Endothelial cell of umbilical vein (primary cell): ENCODE measurements around the gene GPR87. TPM values are rescaled to one million over a fixed set of nuclear protein-coding genes. Genes with fewer than 3 reads are reported as not detected.

Experiments used
- BruUV-seq: library from RNA; stranded (reverse); fragments of 400-500 nt; replicated peaks from 2 replicates; lab custom pipeline; 2021; lab: Mats Ljungman, UMichigan
- CTCF ChIA-PET: fragments of 300-600, 350-600 bp; sonication (Branson Sonifier 250); formaldehyde crosslinking; loops from one replicate; lab custom pipeline; 2021; ENCODE audit warnings: antibody characterized with exemption, inconsistent platforms; lab: Charles Lee
- POLR2A ChIA-PET: fragments of 300-600, 350-600 bp; sonication (Branson Sonifier 250); formaldehyde crosslinking; loops from one replicate; lab custom pipeline; 2021; ENCODE audit warnings: antibody characterized with exemption, inconsistent platforms; lab: Charles Lee
- DNase-seq: peaks from one replicate; pipeline ENCODE4 v3.0.0-alpha.2; 2011; ENCODE audit warnings: low read depth, low spot score
- FAIRE-seq: peaks from 2 replicates; lab custom pipeline; 2011; peaks lifted over from hg19 to GRCh38; lab: Jason Lieb, UNC
- H2AFZ ChIP-seq: 2 replicates; pipeline ENCODE4 v1.6.0; 2012; ENCODE audit warnings: low read depth, low read length, control low read depth, inconsistent platforms
- H3K27ac ChIP-seq: 2 replicates; pipeline ENCODE4 v1.5.1; 2011; ENCODE audit warnings: low read depth, mild to moderate bottlenecking, control low read depth, low read length, moderate library complexity; ENCODE audit not compliant: insufficient read depth
- H3K27me3 ChIP-seq, 2 experiments: 2 replicates each; pipeline versions ENCODE4 v1.6.0 to v1.6.1; 2011; ENCODE audit warnings: low read length in 2 of 2, mixed read lengths in 1 of 2; ENCODE audit not compliant: control insufficient read depth in 2 of 2, insufficient read depth in 2 of 2
- H3K36me3 ChIP-seq, 2 experiments: 2 replicates in 1 of 2; 3 replicates in 1 of 2; pipeline ENCODE4 v1.5.1; 2011; ENCODE audit warnings: low read length in 2 of 2, mild to moderate bottlenecking in 1 of 2, moderate library complexity in 1 of 2; ENCODE audit not compliant: control insufficient read depth in 2 of 2, insufficient read depth in 2 of 2; ENCODE audit errors: extremely low read depth in 1 of 2
- H3K4me1 ChIP-seq: 3 replicates; pipeline ENCODE4 v1.5.1; 2011; ENCODE audit warnings: mild to moderate bottlenecking, low read length; ENCODE audit not compliant: control insufficient read depth, insufficient read depth; ENCODE audit errors: extremely low read depth
- H3K4me2 ChIP-seq: 2 replicates; pipeline ENCODE4 v1.6.1; 2011; ENCODE audit warnings: low read length, control low read depth, mixed read lengths; ENCODE audit not compliant: insufficient read depth
- H3K4me3 ChIP-seq, 3 experiments: fragments of 200-600 bp in 1 of 3; sonication (generic), shearing (Covaris generic) in 1 of 3; replicated peaks in 1 of 3; 2 replicates each; pipeline ENCODE4 v1.5.1; 2011 to 2016; ENCODE audit warnings: control low read depth in 3 of 3, low read length in 3 of 3, mild to moderate bottlenecking in 2 of 3, inconsistent platforms in 1 of 3, low read depth in 1 of 3, moderate library complexity in 1 of 3; ENCODE audit not compliant: insufficient read depth in 1 of 3
- H3K79me2 ChIP-seq: 2 replicates; pipeline ENCODE4 v1.6.0; 2012; ENCODE audit warnings: low read length, inconsistent platforms; ENCODE audit not compliant: control insufficient read depth, insufficient read depth
- H3K9ac ChIP-seq: replicated peaks from 2 replicates; pipeline ENCODE3; 2011; ENCODE audit warnings: low read length, control low read depth; ENCODE audit not compliant: insufficient read depth; ENCODE audit errors: extremely low read depth
- H3K9me1 ChIP-seq: replicated peaks from 3 replicates; pipeline ENCODE4 v1.6.0; 2011; ENCODE audit warnings: mild to moderate bottlenecking, low read length; ENCODE audit not compliant: control insufficient read depth, insufficient read depth; ENCODE audit errors: extremely low read depth
- H3K9me3 ChIP-seq: replicated peaks from 2 replicates; pipeline ENCODE4 v1.5.1; 2012; ENCODE audit warnings: low read length, inconsistent platforms; ENCODE audit not compliant: control insufficient read depth, insufficient read depth
- H4K20me1 ChIP-seq: replicated peaks from 2 replicates; pipeline ENCODE3; 2011; ENCODE audit warnings: mild to moderate bottlenecking, low read length; ENCODE audit not compliant: control insufficient read depth, insufficient read depth; ENCODE audit errors: extremely low read depth
- CTCF ChIP-seq, 2 donors: IDR thresholded peaks; 1 replicate in 1 of 2; 2 replicates in 1 of 2; pipeline ENCODE4 v1.5.1; 2011; ENCODE audit warnings: low read length in 2 of 2, mild to moderate bottlenecking in 2 of 2, moderate library complexity in 2 of 2, control low read depth in 1 of 2, inconsistent platforms in 1 of 2, low read depth in 1 of 2; ENCODE audit not compliant: insufficient read depth in 1 of 2; ENCODE audit errors: extremely low read depth in 1 of 2
- EZH2 ChIP-seq: IDR thresholded peaks from 2 replicates; pipeline ENCODE4 v1.6.1; 2012; ENCODE audit warnings: borderline replicate concordance, low read depth, mild to moderate bottlenecking, moderate library complexity, low read length, inconsistent platforms; ENCODE audit not compliant: severe bottlenecking
- FOS ChIP-seq: IDR thresholded peaks from 2 replicates; pipeline ENCODE4 v1.6.1; 2011; ENCODE audit warnings: mild to moderate bottlenecking, low read length, moderate library complexity, borderline replicate concordance; ENCODE audit not compliant: insufficient read depth
- GATA2 ChIP-seq: IDR thresholded peaks from 2 replicates; pipeline ENCODE4 v1.7.0; 2011; ENCODE audit warnings: low read depth, mild to moderate bottlenecking, moderate library complexity, mixed read lengths, low read length; ENCODE audit not compliant: insufficient read length, insufficient read depth
- JUN ChIP-seq: IDR thresholded peaks from 2 replicates; pipeline ENCODE4 v1.6.1; 2011; ENCODE audit warnings: borderline replicate concordance, low read depth; ENCODE audit not compliant: insufficient read length, insufficient read depth
- MAX ChIP-seq: IDR thresholded peaks from 2 replicates; pipeline ENCODE4 v1.6.1; 2011; ENCODE audit not compliant: insufficient read depth, insufficient read length
- MYC ChIP-seq: IDR thresholded peaks from one replicate; pipeline ENCODE4 v1.6.1; 2011; ENCODE audit warnings: mild to moderate bottlenecking, low read depth, low read length
- POLR2A ChIP-seq: IDR thresholded peaks from 2 replicates; pipeline ENCODE4 v1.6.1; 2012; ENCODE audit warnings: low read depth, mild to moderate bottlenecking, control low read depth, low read length
- POLR2AphosphoS5 ChIP-seq: IDR thresholded peaks from 2 replicates; pipeline ENCODE4 v1.6.1; 2012; ENCODE audit warnings: low read depth, mild to moderate bottlenecking, control low read depth, low read length, moderate library complexity; ENCODE audit not compliant: insufficient read depth
- dilution Hi-C: fragments of 300-500 bp; cut with MboI; formaldehyde crosslinking; loops from one replicate; pipeline ENCODE4 v1.15.0; 2019; ENCODE audit warnings: low sequenced_read_pairs; ENCODE audit not compliant: extremely low pct_ligation_motif_present
- intact Hi-C: fragments of 100-400 bp; cut with micrococcal nuclease; formaldehyde crosslinking; loops from one replicate; pipeline ENCODE4 v1.10.0; 2022
- polyA plus RNA-seq, 4 experiments: library from polyadenylated mRNA; depleted of rRNA in 3 of 4; stranded (reverse) in 3 of 4; unstranded in 1 of 4; fragments of >200 nt; gene quantifications; 2 replicates each; pipeline versions ENCODE4 v1.2.1 to v1.2.3, GENCODE V29; 2011 to 2012; ENCODE audit warnings: missing spikeins in 1 of 4
- total RNA-seq: library from RNA; stranded (reverse); gene quantifications from 2 replicates; pipeline ENCODE4 v1.2.3, GENCODE V29; 2021

Gene GPR87
- total and polyA plus RNA-seq, 2 donors (not counting 3 experiments of a cell fraction or from before 2014, with no cell fraction given), result not detected

GRCh38 chr3:151293127-151293526 is 23.5 kb downstream of the GPR87 start:
- no peak overlapping the region for H3K4me3 ChIP-seq
- TF ChIP-seq CTCF (IDR thresholded peaks at IDR 0.05; ENCODE audit: extremely low read depth in 1 of 2, insufficient read depth in 1 of 2, low read depth in 1 of 2, low read length in 2 of 2) (no peak), GATA2 (no peak), JUN (no peak), MYC (no peak), MAX (no peak), POLR2A (no peak), FOS (no peak), POLR2AphosphoS5 (no peak), EZH2 (no peak)
- DNase-seq (no peak), FAIRE-seq (no peak)
- CTCF ChIA-PET, result interaction anchor here (1.1 to 2.1 kb wide), 4 partner anchors 11 to 625 kb away, joined by 3 to 5 read pairs (median 4); no protein-coding TSS in a partner anchor
- H3K27me3 ChIP-seq, result peaks cover 3 to 19% of the 10 kb centered on the region in 2 experiments
- no TSS peak for BruUV-seq
- no peaks in the 10 kb centered on the region for H3K9me1 ChIP-seq
- no peak overlapping the region for H2AFZ ChIP-seq
- POLR2A ChIA-PET, result no interaction called here
- no peaks in the 10 kb centered on the region for H3K36me3 ChIP-seq
- H3K27ac ChIP-seq, result no peak overlapping the region
- intact Hi-C loops, result no loop called here
- H4K20me1 ChIP-seq, result no peaks in the 10 kb centered on the region
- no peak overlapping the region for H3K4me2 ChIP-seq
- H3K4me1 ChIP-seq, result no peaks in the 10 kb centered on the region
- dilution Hi-C loops, result no loop called here
- no peaks in the 10 kb centered on the region for H3K79me2 ChIP-seq
- H3K9me3 ChIP-seq, result no peaks in the 10 kb centered on the region
- no peak overlapping the region for H3K9ac ChIP-seq
